Activated CD4-positive, alpha-beta T cell treated with anti-CD3 and anti-CD28 coated beads, Interleukin-2, amount 10 ng/mL, durations not matched to agents 24 days and 14 days (primary cell): Measurements from ENCODE around the gene NTN3. TPM values are rescaled to one million over a fixed set of nuclear protein-coding genes. Genes with fewer than 3 reads are reported as not detected.
A peak's percentile ranks its signal among the peaks of the same experiment; 100 is the strongest.

Source experiments
- DNase-seq: peaks from one replicate; pipeline ENCODE4 v3.0.0; 2022
- H3K27ac Mint-ChIP-seq: one replicate; pipeline ENCODE4 v1.8.0; 2022; ENCODE audit warnings: mild to moderate bottlenecking, mixed read lengths
- H3K27me3 Mint-ChIP-seq: one replicate; pipeline ENCODE4 v1.8.0; 2022; ENCODE audit warnings: mixed read lengths
- H3K36me3 Mint-ChIP-seq: one replicate; pipeline ENCODE4 v1.8.0; 2022; ENCODE audit warnings: low read depth, mild to moderate bottlenecking, mixed read lengths
- H3K4me1 Mint-ChIP-seq: one replicate; pipeline ENCODE4 v1.8.0; 2021; ENCODE audit warnings: mixed read lengths
- H3K4me3 Mint-ChIP-seq: one replicate; pipeline ENCODE4 v1.8.0; 2022; ENCODE audit warnings: mild to moderate bottlenecking, moderate library complexity, mixed read lengths
- H3K9me3 Mint-ChIP-seq: one replicate; pipeline ENCODE4 v1.8.0; 2021; ENCODE audit warnings: mixed read lengths
- intact Hi-C: fragments of 100-400 bp; cut with micrococcal nuclease; formaldehyde crosslinking; loops from one replicate; pipeline ENCODE4 v1.15.1; 2023
- total RNA-seq: library from RNA; stranded (reverse); gene quantifications from 2 replicates; pipeline ENCODE4 v1.2.3, GENCODE V29; 2022

Gene NTN3
- total RNA-seq, 1 donor from 2014 or later, result not detected

DNA sequence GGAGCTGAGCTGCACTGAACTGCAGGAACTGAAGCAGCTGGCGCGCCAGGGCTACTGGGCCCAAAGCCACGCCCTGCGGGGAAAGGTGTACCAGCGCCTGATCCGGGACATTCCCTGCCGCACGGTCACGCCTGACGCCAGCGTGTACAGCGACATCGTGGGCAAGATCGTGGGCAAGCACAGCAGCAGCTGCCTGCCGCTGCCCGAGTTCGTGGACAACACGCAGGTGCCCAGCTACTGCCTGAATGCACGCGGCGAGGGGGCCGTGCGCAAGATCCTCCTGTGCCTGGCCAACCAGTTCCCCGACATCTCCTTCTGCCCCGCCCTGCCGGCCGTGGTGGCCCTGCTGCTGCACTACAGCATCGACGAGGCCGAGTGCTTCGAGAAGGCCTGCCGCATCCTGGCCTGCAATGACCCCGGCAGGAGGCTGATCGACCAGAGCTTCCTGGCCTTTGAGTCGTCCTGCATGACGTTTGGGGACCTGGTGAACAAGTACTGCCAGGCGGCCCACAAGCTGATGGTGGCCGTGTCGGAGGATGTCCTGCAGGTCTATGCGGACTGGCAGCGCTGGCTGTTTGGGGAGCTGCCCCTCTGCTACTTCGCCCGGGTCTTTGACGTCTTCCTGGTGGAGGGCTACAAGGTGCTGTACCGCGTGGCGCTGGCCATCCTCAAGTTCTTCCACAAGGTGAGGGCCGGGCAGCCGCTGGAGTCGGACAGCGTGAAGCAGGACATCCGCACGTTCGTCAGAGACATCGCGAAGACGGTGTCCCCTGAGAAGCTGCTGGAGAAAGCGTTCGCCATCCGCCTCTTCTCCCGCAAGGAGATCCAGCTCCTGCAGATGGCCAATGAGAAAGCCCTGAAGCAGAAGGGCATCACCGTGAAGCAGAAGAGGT lies 25.4 kb downstream of the NTN3 start:
- Mint-ChIP-seq H3K27ac (no peak overlapping the region), H3K9me3 (no peaks in the 10 kb centered on the region), H3K36me3 (no peaks in the 10 kb centered on the region), H3K4me1 (no peaks in the 10 kb centered on the region), H3K27me3 (no peaks in the 10 kb centered on the region), H3K4me3 (no peak overlapping the region)
- no peak for DNase-seq
- intact Hi-C loops, result no loop called here

DNA sequence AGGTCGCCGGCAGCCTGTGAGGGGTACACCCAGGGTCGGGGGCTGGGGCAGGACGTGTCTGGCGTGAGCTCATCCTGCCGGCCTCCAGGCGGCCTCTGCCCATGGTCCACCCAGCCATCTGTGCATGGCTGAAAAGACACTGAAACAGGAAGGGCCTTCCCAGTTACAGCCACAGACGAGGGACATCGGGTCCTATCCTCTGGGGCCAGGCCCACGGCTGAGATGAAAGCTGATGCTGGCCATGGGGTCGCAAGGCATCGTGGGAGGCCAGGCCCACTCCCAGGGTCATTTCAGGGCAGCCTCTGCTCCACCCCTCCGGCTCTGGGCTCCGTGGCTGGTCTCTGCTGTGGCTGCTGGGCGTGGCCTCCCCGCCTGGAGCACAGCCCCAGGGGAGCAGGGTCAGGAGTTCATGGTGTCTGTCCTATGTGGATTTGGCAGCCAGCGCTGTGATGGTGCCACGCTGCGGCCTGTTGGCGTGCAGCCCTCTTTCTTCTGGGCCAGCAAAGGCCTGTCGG lies 26.1 kb downstream of the NTN3 start:
- no peaks in the 10 kb centered on the region for H3K4me1 Mint-ChIP-seq
- no peak overlapping the region for H3K27ac Mint-ChIP-seq
- DNase-seq, result no peak
- no peaks in the 10 kb centered on the region for H3K36me3 Mint-ChIP-seq
- no peak overlapping the region for H3K4me3 Mint-ChIP-seq
- H3K27me3 Mint-ChIP-seq, result no peaks in the 10 kb centered on the region
- intact Hi-C loops, result no loop called here
- H3K9me3 Mint-ChIP-seq, result no peaks in the 10 kb centered on the region

DNA sequence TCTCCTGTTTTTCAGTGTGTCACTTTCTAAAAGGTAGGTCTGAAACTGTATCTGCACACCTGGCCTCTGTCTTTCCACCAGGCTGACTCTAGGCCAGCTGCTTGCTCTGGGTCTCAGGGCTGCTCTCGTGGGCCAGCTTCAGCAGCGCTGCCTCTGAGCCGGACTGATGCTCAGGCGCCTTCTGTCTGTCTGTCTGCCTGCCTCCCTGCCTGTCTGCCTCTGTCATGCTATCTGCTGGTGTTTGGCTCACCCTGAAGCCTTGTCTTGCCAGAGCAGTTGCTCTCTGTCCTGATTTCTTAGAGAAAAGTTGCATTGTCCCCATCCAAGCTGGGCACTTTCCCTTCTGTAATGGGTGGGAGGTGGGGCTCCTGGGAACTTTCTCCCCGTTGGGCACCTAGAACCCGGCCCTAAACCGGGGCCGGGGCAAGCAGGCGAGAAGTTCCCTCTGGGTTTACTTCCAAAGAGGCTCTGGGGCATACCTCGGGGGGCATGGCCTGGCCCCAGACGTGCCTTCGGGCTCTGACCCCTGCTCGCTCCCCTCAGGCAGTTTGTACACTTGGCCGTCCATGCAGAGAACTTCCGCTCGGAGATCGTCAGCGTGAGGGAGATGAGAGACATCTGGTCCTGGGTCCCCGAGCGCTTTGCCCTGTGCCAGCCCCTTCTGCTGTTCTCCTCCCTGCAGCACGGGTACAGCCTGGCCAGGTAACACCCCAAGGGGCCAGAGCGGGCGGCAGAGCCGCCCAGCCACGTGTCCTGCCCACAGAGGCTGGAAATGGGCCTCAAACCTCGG lies 26.8 kb downstream of the NTN3 start:
- no peaks in the 10 kb centered on the region for H3K4me1 Mint-ChIP-seq

DNA sequence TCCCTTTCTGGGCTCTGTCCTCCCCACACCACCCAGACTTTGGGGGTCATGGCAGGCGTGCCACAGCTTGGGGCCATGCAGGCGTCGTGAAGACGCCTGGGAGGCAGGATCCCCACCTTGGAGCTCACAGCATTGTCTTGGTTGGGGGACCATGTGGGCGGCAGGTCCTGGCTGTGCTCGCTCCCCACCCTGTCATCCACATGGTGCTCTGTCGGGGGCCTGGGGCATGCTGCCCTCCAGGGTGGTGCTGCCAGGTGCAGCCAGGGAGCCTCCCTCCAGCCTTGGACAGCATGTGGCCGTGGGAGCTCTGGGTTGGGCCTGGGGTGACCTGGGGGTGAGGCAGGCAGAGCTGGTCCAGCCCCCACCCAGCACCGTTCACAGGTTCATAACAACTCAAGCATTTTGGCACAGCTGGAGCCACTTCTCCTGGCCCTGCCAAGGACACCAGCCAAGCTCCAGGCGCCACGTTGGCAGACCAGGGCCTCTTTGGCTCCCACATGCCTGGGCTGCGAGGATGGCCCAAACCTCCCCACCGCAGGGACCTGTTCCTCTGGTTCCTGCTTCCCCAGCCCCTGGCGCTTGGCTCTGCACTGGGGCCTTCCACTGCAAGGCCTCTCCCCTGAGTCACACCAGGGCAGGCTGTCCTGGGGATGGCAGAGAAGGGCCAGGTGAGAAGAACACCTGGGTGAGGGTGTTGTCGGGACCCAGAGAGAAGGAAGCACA lies 27.6 kb downstream of the NTN3 start:
- Mint-ChIP-seq H3K4me3 (no peak overlapping the region), H3K27ac (no peak overlapping the region), H3K36me3 (no peaks in the 10 kb centered on the region), H3K9me3 (no peaks in the 10 kb centered on the region), H3K27me3 (no peaks in the 10 kb centered on the region), H3K4me1 (no peaks in the 10 kb centered on the region)
- intact Hi-C loops, result no loop called here
- no peak for DNase-seq

More for the DNA sequence above, 26.8 kb downstream of the NTN3 start:
- no peak overlapping the region for H3K27ac Mint-ChIP-seq
- no peak for DNase-seq
- no peaks in the 10 kb centered on the region for H3K9me3 Mint-ChIP-seq
- no peaks in the 10 kb centered on the region for H3K27me3 Mint-ChIP-seq
- no peak overlapping the region for H3K4me3 Mint-ChIP-seq
- no peaks in the 10 kb centered on the region for H3K36me3 Mint-ChIP-seq
- intact Hi-C loops, result no loop called here

DNA sequence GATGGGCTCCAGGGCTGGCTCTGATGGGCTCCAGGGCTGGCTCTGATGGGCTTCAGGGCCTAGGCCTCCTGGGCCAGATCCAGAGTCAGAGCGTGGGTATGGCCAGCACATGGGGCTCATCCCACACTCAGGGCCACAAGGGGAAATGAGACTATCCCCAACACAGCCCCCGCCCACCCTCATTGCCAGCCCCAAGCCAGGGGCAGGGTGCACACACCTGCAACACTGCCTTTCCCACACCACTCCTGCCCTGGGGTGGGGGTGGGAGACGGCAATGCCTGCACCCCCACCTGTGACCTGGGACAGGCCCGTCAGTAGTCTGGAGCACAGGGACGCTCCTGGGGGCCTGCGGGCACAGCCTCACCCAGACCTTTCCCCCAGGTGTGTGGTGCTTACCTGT lies 28.4 kb downstream of the NTN3 start:
- intact Hi-C loops, result no loop called here
- H3K9me3 Mint-ChIP-seq, result no peaks in the 10 kb centered on the region
- no peak overlapping the region for H3K4me3 Mint-ChIP-seq
- DNase-seq, result no peak
- no peaks in the 10 kb centered on the region for H3K27me3 Mint-ChIP-seq
- no peak overlapping the region for H3K27ac Mint-ChIP-seq
- H3K4me1 Mint-ChIP-seq, result no peaks in the 10 kb centered on the region
- no peaks in the 10 kb centered on the region for H3K36me3 Mint-ChIP-seq

DNA sequence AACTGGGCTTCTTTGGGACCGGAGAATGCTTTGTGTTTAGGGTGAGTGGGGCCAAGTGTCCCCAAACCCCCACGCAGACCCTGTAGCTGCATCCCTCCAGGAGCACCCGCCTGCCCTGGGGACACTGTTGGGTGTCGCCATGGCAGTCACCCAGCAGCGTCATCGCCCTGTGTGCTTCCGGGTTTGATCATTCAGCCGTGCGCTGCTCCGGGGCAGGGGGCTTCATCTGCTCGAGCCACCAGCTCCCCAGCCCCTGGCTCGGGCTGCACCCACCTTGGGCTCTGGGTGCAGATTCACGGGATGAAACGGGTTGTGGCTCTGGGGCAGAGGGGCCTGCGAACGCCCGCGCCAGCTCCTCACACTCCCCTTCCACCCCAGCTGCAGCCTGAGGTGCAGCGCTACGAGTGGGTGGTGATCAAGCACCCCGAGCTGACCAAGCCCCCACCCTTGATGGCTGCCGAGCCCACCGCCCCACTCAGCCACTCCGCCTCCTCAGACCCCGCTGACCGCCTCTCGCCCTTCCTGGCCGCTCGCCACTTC lies 28.9 kb downstream of the NTN3 start:
- H3K4me1 Mint-ChIP-seq, result no peaks in the 10 kb centered on the region
- H3K27ac Mint-ChIP-seq, result no peak overlapping the region
- no peaks in the 10 kb centered on the region for H3K27me3 Mint-ChIP-seq
- H3K4me3 Mint-ChIP-seq, result no peak overlapping the region
- no peak for DNase-seq
- no peaks in the 10 kb centered on the region for H3K36me3 Mint-ChIP-seq
- no peaks in the 10 kb centered on the region for H3K9me3 Mint-ChIP-seq
- intact Hi-C loops, result loop anchor here (2.0 to 5.0 kb wide), 2 partner anchors 25 to 68 kb away; partner anchors contain the start of gene TBC1D24

DNA sequence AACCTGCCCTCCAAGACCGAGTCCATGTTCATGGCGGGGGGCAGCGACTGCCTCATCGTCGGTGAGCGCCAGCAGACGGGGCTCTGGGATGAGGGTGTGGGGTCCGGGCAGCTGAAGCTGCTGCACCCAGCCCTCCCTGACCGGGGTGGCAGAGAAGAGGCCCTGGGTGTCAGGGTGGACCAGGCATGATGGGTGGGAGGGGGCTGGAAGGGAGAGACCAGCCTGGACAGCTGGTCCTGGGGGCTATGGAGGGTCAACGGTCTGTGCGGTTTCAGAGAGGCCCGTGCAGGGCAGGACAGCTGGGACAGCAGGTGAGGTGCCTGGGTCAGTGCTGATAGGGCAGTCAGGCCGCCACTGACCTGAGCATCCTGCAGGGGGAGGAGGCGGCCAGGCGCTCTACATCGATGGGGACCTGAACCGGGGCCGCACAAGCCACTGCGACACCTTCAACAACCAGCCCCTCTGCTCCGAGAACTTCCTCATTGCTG lies 29.4 kb downstream of the NTN3 start:
- H3K4me3 Mint-ChIP-seq, result no peak overlapping the region
- H3K27me3 Mint-ChIP-seq, result no peaks in the 10 kb centered on the region
- no peaks in the 10 kb centered on the region for H3K4me1 Mint-ChIP-seq
- intact Hi-C loops, result loop anchor here (2.0 to 5.0 kb wide), 2 partner anchors 26 to 68 kb away; partner anchors contain the start of gene TBC1D24
- H3K27ac Mint-ChIP-seq, result no peak overlapping the region
- H3K9me3 Mint-ChIP-seq, result no peaks in the 10 kb centered on the region
- no peaks in the 10 kb centered on the region for H3K36me3 Mint-ChIP-seq
- DNase-seq, result no peak

DNA sequence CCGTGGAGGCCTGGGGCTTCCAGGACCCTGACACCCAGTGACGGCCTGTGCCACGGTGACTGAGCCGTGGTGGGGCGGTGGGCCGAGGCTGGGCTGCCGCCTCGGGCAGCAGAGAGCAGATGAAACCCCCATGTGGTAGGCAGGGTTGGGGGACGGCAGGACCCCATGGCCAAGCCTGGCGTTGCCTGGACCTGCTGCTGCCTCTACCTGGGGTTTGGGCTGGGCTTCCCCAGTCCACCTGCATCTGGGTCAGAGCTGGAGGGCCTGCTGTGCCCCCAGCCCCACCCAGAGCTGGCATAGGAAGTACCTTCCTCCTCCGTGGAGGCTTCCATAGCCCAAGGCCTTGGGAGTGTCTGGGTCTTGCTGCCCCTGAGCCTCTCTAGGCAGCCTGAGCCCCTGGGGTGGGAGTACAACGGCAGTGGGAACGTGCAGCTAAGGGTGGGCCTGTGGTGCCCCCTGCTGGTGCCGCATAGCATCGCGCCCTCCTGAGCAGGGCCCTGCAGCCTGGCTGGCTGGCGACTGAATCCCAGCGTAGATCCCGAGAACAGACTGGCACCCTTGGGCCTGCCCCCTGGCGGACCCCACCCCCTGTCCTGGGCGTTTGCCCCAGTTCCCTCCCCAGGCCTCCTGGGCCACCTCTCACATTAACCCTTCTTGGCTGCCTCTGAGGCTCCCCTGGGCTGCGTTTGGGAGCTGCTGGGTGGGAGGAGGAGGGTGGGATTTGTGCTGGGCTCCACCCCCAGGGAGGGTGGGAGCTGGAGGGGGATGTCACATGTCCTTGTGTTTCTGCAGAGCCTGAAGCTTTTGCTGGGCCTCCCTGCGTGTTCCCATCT lies 30.0 kb downstream of the NTN3 start:
- H3K4me1 Mint-ChIP-seq, result no peaks in the 10 kb centered on the region
- H3K27me3 Mint-ChIP-seq, result no peaks in the 10 kb centered on the region
- no peak overlapping the region for H3K4me3 Mint-ChIP-seq
- no peak overlapping the region for H3K27ac Mint-ChIP-seq
- intact Hi-C loops, result loop anchor here (1.0 to 5.0 kb wide), 4 partner anchors 26 to 232 kb away; partner anchors contain the start of gene TBC1D24
- H3K36me3 Mint-ChIP-seq, result no peaks in the 10 kb centered on the region
- DNase-seq, result peak; percentile 94
- no peaks in the 10 kb centered on the region for H3K9me3 Mint-ChIP-seq

DNA sequence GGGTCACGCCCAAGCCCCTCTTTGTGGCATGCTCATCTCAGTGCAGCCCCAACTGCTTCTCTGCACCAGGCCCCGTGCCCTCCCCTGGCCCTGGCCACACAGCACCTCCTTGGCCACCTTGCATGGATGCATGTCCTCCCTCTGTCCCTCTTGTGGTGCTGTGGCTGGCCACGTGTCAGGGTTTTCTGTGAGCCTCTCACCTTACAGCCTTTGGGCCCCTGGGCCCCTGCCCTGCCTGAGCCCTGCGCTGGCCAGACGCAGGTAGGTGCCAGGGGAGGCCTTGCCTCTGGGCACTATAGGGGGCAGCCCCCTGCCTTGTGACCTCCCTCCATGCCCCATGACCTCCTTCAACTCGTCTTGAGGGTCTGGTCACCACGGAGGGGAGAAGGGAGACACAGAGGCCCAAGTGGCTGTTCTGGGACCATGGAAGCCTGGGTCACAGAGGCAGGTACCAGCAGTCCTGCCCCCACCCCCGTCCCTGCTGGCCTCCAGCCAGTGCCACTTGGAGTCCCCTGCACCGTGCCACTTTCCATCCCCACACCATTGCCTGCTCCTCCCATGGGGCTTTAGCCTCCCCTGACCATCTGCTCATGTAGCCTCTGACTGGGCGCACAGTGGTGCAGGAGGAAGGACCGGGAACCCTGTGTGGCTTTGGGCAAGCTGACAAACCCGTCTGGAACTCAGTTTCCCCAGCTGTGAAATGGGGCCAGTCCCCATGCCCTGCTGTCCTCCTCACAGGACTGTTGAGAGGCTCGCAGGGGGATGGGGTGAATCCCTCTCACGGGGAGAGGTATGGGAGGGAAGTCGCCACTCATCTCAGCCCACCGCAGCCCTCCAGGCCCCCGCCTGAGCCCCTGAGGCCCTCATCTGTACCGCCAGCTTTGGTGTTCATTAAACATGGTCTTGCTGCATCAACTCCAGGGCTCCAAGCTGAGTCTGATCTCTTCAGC lies 31.1 kb downstream of the NTN3 start:
- H3K9me3 Mint-ChIP-seq, result no peaks in the 10 kb centered on the region
- intact Hi-C loops, result loop anchor here (1.0 to 5.0 kb wide), 4 partner anchors 27 to 233 kb away; partner anchors contain the start of gene TBC1D24
- DNase-seq, result no peak
- no peaks in the 10 kb centered on the region for H3K36me3 Mint-ChIP-seq
- H3K4me3 Mint-ChIP-seq, result no peak overlapping the region
- H3K27me3 Mint-ChIP-seq, result no peaks in the 10 kb centered on the region
- H3K27ac Mint-ChIP-seq, result no peak overlapping the region
- no peaks in the 10 kb centered on the region for H3K4me1 Mint-ChIP-seq

DNA sequence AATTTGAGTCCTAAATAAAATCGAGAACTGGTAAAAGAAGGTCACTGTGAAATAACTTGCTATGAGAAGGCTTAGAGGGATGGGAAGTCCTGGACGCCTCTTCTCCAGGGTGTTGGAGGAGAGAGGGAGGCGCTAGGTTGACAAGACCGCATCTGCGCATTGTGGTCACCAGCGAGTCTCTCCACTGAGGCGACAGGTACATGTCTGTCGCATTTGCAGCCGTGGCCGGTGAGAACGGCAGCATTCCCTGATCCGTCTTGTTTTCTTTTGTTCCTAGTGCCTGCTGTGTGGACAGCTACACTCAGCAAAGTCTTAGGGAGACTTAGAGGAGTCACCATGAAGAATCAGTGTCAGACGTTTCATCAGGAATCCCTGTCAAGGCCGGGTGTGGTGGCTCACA lies 34.6 kb downstream of the NTN3 start:
- no peaks in the 10 kb centered on the region for H3K27me3 Mint-ChIP-seq
- no peaks in the 10 kb centered on the region for H3K36me3 Mint-ChIP-seq
- H3K4me1 Mint-ChIP-seq, result no peaks in the 10 kb centered on the region
- no peak overlapping the region for H3K27ac Mint-ChIP-seq
- no peak overlapping the region for H3K4me3 Mint-ChIP-seq
- intact Hi-C loops, result no loop called here
- no peaks in the 10 kb centered on the region for H3K9me3 Mint-ChIP-seq
- DNase-seq, result no peak

DNA sequence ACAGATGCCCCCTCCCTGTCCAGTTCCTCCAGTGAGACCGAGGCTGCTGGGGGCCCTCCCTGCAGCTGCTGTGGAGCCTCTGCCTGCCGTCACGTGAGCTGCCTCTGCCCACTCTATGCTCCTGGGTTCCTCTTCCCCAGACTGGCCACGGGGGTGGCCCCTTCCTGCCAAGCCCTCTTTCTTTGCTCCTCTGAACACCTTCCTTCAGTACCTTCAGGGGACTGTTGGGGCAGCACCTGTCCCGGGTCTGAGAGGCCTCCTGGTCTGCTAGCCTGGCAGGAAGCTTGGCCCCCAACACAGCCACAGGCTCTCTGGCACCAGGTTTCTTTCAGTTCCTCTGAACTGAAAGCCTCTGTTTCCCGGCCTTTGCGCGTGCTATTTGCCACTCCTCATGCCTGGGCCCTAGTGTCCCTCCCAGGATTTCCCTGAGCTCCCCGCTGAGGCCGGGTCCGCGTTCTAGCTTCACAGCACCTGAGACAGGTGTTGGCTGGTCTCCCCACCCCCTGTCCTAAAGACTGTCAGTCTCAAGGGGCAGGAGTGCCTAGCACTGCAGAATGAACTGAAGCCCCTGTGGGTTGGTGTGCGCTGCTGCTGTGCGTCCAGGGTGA lies 36.1 kb downstream of the NTN3 start:
- H3K27me3 Mint-ChIP-seq, result peaks cover 3% of the 10 kb centered on the region
- H3K9me3 Mint-ChIP-seq, result no peaks in the 10 kb centered on the region
- peaks cover 2% of the 10 kb centered on the region for H3K4me1 Mint-ChIP-seq
- no peaks in the 10 kb centered on the region for H3K36me3 Mint-ChIP-seq
- no peak overlapping the region for H3K27ac Mint-ChIP-seq
- intact Hi-C loops, result no loop called here
- no peak for DNase-seq
- no peak overlapping the region for H3K4me3 Mint-ChIP-seq
